B cell (primary cell): ENCODE data around the gene VPS54. TPM values are rescaled to one million over a fixed set of nuclear protein-coding genes. Genes with fewer than 3 reads are reported as not detected.

Experiments
- ATAC-seq: fragments of 200-7000 bp; cut with Tn5 transposase; one replicate; pipeline ENCODE4 v1.10.0; 2021; ENCODE audit warnings: low read depth, mild to moderate bottlenecking, moderate number of reproducible peaks, moderate library complexity
- CTCF ChIA-PET: fragments of 350-600 bp; sonication (Branson Sonifier 250); formaldehyde crosslinking; loops from one replicate; lab custom pipeline; 2021; ENCODE audit warnings: antibody characterized with exemption, inconsistent platforms; lab: Charles Lee
- POLR2A ChIA-PET: fragments of 350-600 bp; sonication (Branson Sonifier 250); formaldehyde crosslinking; loops from one replicate; lab custom pipeline; 2021; ENCODE audit warnings: antibody characterized with exemption; lab: Charles Lee
- DNase-seq: peaks from one replicate; pipeline ENCODE4 v3.0.0; 2013
- H2AFZ ChIP-seq: 2 replicates; pipeline ENCODE4 v1.6.1; 2012; ENCODE audit warnings: mild to moderate bottlenecking, low read depth, low read length; ENCODE audit not compliant: insufficient read depth, poor library complexity, severe bottlenecking
- H3K27ac ChIP-seq, 2 donors: 1 replicate in 1 of 2; 2 replicates in 1 of 2; pipeline ENCODE4 v1.5.1; 2012 to 2013; ENCODE audit warnings: low read length in 2 of 2, mild to moderate bottlenecking in 2 of 2, moderate library complexity in 1 of 2
- H3K27me3 ChIP-seq, 4 experiments: fragments of 200-600 bp in 1 of 4; sonication (generic) in 1 of 4; replicated peaks in 1 of 4; 1 replicate in 2 of 4; 2 replicates in 2 of 4; pipeline versions ENCODE4 v1.6.1 to v1.7.0; 2013 to 2016; ENCODE audit warnings: low read length in 3 of 4, mild to moderate bottlenecking in 2 of 4, mixed read lengths in 1 of 4, moderate library complexity in 1 of 4; ENCODE audit not compliant: insufficient read depth in 4 of 4, control insufficient read depth in 3 of 4; ENCODE audit errors: control extremely low read depth in 1 of 4
- H3K36me3 ChIP-seq, 2 experiments: replicated peaks in 1 of 2; 1 replicate in 1 of 2; 2 replicates in 1 of 2; pipeline versions ENCODE4 v1.6.1 to v1.7.1; 2013; ENCODE audit warnings: low read length in 1 of 2; ENCODE audit not compliant: insufficient read depth in 2 of 2, control insufficient read depth in 1 of 2; ENCODE audit errors: control extremely low read depth in 1 of 2, extremely low read depth in 1 of 2
- H3K4me1 ChIP-seq, 2 donors: fragments of 200-600 bp in 1 of 2; sonication (generic) in 1 of 2; 1 replicate in 1 of 2; 2 replicates in 1 of 2; pipeline versions ENCODE4 v1.5.1 to v1.6.1; 2013 to 2017; ENCODE audit warnings: low read length in 2 of 2; ENCODE audit not compliant: control insufficient read depth in 2 of 2, insufficient read depth in 2 of 2
- H3K4me2 ChIP-seq: replicated peaks from 2 replicates; pipeline ENCODE3; 2012; ENCODE audit warnings: mild to moderate bottlenecking, low read depth, low read length; ENCODE audit not compliant: poor library complexity, severe bottlenecking
- H3K4me3 ChIP-seq, 5 experiments: fragments of 200-600 bp in 1 of 5; sonication (generic) in 1 of 5; 1 replicate in 3 of 5; 2 replicates in 2 of 5; pipeline versions ENCODE4 v1.5.1 to v1.7.0; 2011 to 2016; ENCODE audit warnings: low read length in 4 of 5, mild to moderate bottlenecking in 4 of 5, low read depth in 2 of 5, control low read depth in 1 of 5, moderate library complexity in 1 of 5; ENCODE audit not compliant: insufficient read depth in 1 of 5; ENCODE audit errors: control extremely low read depth in 1 of 5, extremely low read depth in 1 of 5
- H3K79me2 ChIP-seq: fragments of 200-600 bp; sonication (generic); one replicate; pipeline ENCODE4 v1.6.0; 2016; ENCODE audit warnings: low read length; ENCODE audit not compliant: control insufficient read depth, insufficient read depth
- H3K9ac ChIP-seq: fragments of 200-600 bp; sonication (generic); 2 replicates; pipeline ENCODE4 v1.6.1; 2017; ENCODE audit warnings: mild to moderate bottlenecking, low read length, moderate library complexity
- H3K9me3 ChIP-seq, 3 donors: one replicate each; pipeline versions ENCODE4 v1.6.1 to v1.7.1; 2013; ENCODE audit warnings: low read length in 2 of 3; ENCODE audit not compliant: control insufficient read depth in 2 of 3, insufficient read depth in 1 of 3; ENCODE audit errors: control extremely low read depth in 1 of 3
- H4K20me1 ChIP-seq: 2 replicates; pipeline ENCODE4 v1.6.0; 2012; ENCODE audit warnings: mild to moderate bottlenecking, low read length; ENCODE audit not compliant: insufficient read depth, control insufficient read depth, poor library complexity, severe bottlenecking
- H3K27ac Mint-ChIP-seq: one replicate; pipeline ENCODE4 v1.8.0; 2021; ENCODE audit warnings: mixed read lengths
- H3K27me3 Mint-ChIP-seq: one replicate; pipeline ENCODE4 v1.8.0; 2021; ENCODE audit warnings: mixed read lengths
- H3K4me1 Mint-ChIP-seq: one replicate; pipeline ENCODE4 v1.8.0; 2021; ENCODE audit warnings: mixed read lengths
- H3K4me3 Mint-ChIP-seq: one replicate; pipeline ENCODE4 v1.8.0; 2021; ENCODE audit warnings: mixed read lengths
- H3K9me3 Mint-ChIP-seq: one replicate; pipeline ENCODE4 v1.8.0; 2022; ENCODE audit warnings: mixed read lengths; ENCODE audit not compliant: insufficient read depth
- CTCF ChIP-seq: fragments of 200-600 bp; IDR thresholded peaks from one replicate; pipeline ENCODE4 v1.8.0; 2022; ENCODE audit warnings: antibody characterized with exemption, mild to moderate bottlenecking
- EZH2 ChIP-seq: IDR thresholded peaks from 2 replicates; pipeline ENCODE4 v1.6.1; 2012; ENCODE audit warnings: borderline replicate concordance, low read depth, mild to moderate bottlenecking, moderate library complexity, low read length; ENCODE audit not compliant: insufficient read depth, poor library complexity, severe bottlenecking
- WGBS: methylation state at CpG from one replicate; pipeline ENCODE4 v1.1.5; 2013; ENCODE audit warnings: missing lambda C conversion rate; ENCODE audit not compliant: insufficient coverage; 5-methylcytosine and 5-hydroxymethylcytosine counted together
- intact Hi-C: fragments of 100-400 bp; cut with micrococcal nuclease; formaldehyde crosslinking; loops from one replicate; pipeline ENCODE4 v1.10.0; 2022
- polyA plus RNA-seq: library from polyadenylated mRNA; depleted of rRNA; stranded (reverse); fragments of >200 nt; gene quantifications from 2 replicates; pipeline ENCODE4 v1.2.3, GENCODE V29; 2012
- total RNA-seq, 2 donors: library from RNA; stranded (reverse); fragments of 120-200 nt in 1 of 2; gene quantifications; 1 replicate in 1 of 2; 2 replicates in 1 of 2; pipeline versions ENCODE4 v1.2.3 to v1.2.4, GENCODE V29; 2013 to 2022

VPS54 gene
- total and polyA plus RNA-seq, 2 donors (not counting 1 experiment from before 2014, with no cell fraction given): 6.2 to 13.2 TPM

DNA sequence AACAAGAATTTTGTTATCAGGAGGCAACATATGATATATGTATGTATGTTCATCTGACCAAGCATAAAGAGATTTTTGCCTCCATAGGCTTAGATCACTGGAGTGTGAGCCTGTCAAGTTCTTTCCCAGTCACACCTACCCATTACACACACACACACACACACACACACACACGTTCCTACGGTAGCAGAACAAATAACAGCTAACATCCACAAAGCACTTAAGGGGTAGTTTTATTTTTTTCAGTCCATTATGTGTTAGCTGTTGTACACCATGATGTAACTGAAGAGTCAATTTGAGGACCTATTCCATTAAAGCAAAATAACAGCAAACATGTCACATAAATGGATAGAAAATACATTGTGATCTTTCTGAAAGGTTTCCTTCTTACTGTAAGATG is 138.0 kb downstream of the VPS54 start:
- H4K20me1 ChIP-seq: no peaks in the 10 kb centered on the region
- no peaks in the 10 kb centered on the region for H3K9me3 ChIP-seq
- Mint-ChIP-seq H3K27ac (no peak overlapping the region), H3K27me3 (no peaks in the 10 kb centered on the region), H3K4me1 (no peaks in the 10 kb centered on the region), H3K4me3 (no peak overlapping the region), H3K9me3 (no peaks in the 10 kb centered on the region)
- no peak overlapping the region for H2AFZ ChIP-seq
- ChIA-PET POLR2A (no interaction called here), CTCF (no interaction called here)
- TF ChIP-seq EZH2 (no peak), CTCF (no peak)
- H3K36me3 ChIP-seq: peaks cover 11 to 54% of the 10 kb centered on the region in 2 experiments
- intact Hi-C loops: no loop called here
- H3K27me3 ChIP-seq: no peaks in the 10 kb centered on the region
- H3K4me1 ChIP-seq: no peaks in the 10 kb centered on the region
- H3K4me2 ChIP-seq: no peak overlapping the region
- peaks cover 3% of the 10 kb centered on the region for H3K79me2 ChIP-seq
- no peak overlapping the region for H3K27ac ChIP-seq
- H3K4me3 ChIP-seq: no peak overlapping the region
- ATAC-seq (no peak), DNase-seq (no peak)
- WGBS: no CpG with 5 or more reads among the region's 2 CpGs
- no peak overlapping the region for H3K9ac ChIP-seq

DNA sequence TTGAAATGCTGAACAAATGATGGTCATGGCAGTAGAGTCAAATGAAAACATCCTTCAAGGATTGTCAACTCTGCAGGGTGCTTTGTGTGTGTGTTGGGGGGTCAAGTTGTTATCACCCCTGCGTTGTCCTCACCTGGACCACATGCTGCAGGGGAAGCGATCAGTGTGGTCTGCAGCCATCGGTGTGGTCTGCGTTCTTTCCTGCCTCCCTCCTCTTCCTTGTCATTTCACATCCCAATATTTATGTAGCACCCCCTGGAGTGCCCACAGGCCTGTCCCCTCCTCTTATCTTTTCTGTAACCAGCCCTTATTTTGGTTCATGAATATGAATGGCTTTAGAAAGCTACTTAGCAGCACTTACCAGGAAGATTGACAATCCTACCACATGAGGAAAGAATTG is 138.6 kb downstream of the VPS54 start:
- ChIA-PET CTCF (no interaction called here), POLR2A (no interaction called here)
- Histone ChIP-seq H4K20me1 (no peaks in the 10 kb centered on the region), H3K4me1 (no peaks in the 10 kb centered on the region), H3K4me2 (no peak overlapping the region), H3K4me3 (no peak overlapping the region), H3K9ac (no peak overlapping the region), H3K79me2 (peaks cover 3% of the 10 kb centered on the region), H3K9me3 (no peaks in the 10 kb centered on the region), H3K27me3 (no peaks in the 10 kb centered on the region), H3K27ac (no peak overlapping the region), H3K36me3 (peaks cover 11 to 50% of the 10 kb centered on the region in 2 experiments), H2AFZ (no peak overlapping the region)
- Mint-ChIP-seq H3K27me3 (no peaks in the 10 kb centered on the region), H3K9me3 (no peaks in the 10 kb centered on the region), H3K4me3 (no peak overlapping the region), H3K27ac (no peak overlapping the region), H3K4me1 (peaks cover 3% of the 10 kb centered on the region)
- TF ChIP-seq CTCF (no peak), EZH2 (no peak)
- DNase-seq (no peak), ATAC-seq (no peak)
- intact Hi-C loops: no loop called here
- 61% methylated on average over 4 of the region's 4 CpGs for WGBS
